Transverse colon (tissue), 4 donors: ENCODE results near the gene MAML1.
A peak's percentile ranks its signal among the peaks of the same experiment; 100 is the strongest.

Source experiments
- EP300 ChIP-seq: sonication (generic); formaldehyde crosslinking; IDR thresholded peaks from one replicate; pipeline ENCODE4 v1.6.1; 2017; ENCODE audit warnings: antibody characterized with exemption, low read depth
- POLR2A ChIP-seq: fragments of 450-650 bp; IDR thresholded peaks from one replicate; pipeline ENCODE4 v1.6.1; 2016; ENCODE audit warnings: antibody characterized with exemption, mild to moderate bottlenecking, moderate library complexity
- POLR2AphosphoS5 ChIP-seq, 3 donors: sonication (generic); formaldehyde crosslinking; IDR thresholded peaks; one replicate each; pipeline ENCODE4 v1.6.1; 2016; ENCODE audit warnings: antibody characterized with exemption in 3 of 3
- TF ChIP-seq, protein P1 (sequence below), 5 experiments: fragments of 200-600 bp in 3 of 5; fragments of 450-650 bp in 2 of 5; sonication (generic) in 3 of 5; IDR thresholded peaks; 1 replicate in 2 of 5; 2 replicates in 3 of 5; pipeline ENCODE4 v1.5.1; 2016 to 2017; ENCODE audit warnings: antibody characterized with exemption in 5 of 5, inconsistent platforms in 3 of 5, mild to moderate bottlenecking in 2 of 5, moderate library complexity in 1 of 5

GRCh38 chr5:179795049-179795862 is 62.6 kb downstream of the MAML1 start:
- TF ChIP-seq, protein P1, sequence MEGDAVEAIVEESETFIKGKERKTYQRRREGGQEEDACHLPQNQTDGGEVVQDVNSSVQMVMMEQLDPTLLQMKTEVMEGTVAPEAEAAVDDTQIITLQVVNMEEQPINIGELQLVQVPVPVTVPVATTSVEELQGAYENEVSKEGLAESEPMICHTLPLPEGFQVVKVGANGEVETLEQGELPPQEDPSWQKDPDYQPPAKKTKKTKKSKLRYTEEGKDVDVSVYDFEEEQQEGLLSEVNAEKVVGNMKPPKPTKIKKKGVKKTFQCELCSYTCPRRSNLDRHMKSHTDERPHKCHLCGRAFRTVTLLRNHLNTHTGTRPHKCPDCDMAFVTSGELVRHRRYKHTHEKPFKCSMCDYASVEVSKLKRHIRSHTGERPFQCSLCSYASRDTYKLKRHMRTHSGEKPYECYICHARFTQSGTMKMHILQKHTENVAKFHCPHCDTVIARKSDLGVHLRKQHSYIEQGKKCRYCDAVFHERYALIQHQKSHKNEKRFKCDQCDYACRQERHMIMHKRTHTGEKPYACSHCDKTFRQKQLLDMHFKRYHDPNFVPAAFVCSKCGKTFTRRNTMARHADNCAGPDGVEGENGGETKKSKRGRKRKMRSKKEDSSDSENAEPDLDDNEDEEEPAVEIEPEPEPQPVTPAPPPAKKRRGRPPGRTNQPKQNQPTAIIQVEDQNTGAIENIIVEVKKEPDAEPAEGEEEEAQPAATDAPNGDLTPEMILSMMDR (IDR thresholded peaks at IDR 0.05), result no peak
- TF ChIP-seq POLR2AphosphoS5 (IDR thresholded peaks at IDR 0.05) (peak in 1 of 3 donors; percentile 45), EP300 (no peak), POLR2A (peak; percentile 26)
